ENCODE data around the gene KLHDC4. TPM values are rescaled to one million over a fixed set of nuclear protein-coding genes. Genes with fewer than 3 reads are reported as not detected.

The KLHDC4 gene
- polyA plus RNA-seq, 3 donors: 11.2 to 26.4 (median 12.6) TPM

- Histone ChIP-seq H3K27ac (ENCODE audit: low read depth in 1 of 2, low read length in 2 of 2) (no peak overlapping the region), H3K9ac (ENCODE audit: insufficient read depth, low read length, poor library complexity, severe bottlenecking) (no peak overlapping the region), H3K27me3 (ENCODE audit: control insufficient read depth in 2 of 2, insufficient read depth in 2 of 2, low read length in 2 of 2) (no peaks in the 10 kb centered on the region), H3K4me3 (replicated peaks in 1 of 3; ENCODE audit: low read depth in 2 of 3, low read length in 3 of 3) (no peak overlapping the region), H3K4me2 (replicated peaks; ENCODE audit: extremely low read depth, low read length, poor library complexity, severe bottlenecking) (no peak overlapping the region), H4K20me1 (ENCODE audit: insufficient read depth, low read length) (no peaks in the 10 kb centered on the region), H3K4me1 (ENCODE audit: control insufficient read depth in 1 of 2, insufficient read depth in 2 of 2, low read length in 2 of 2) (no peaks in the 10 kb centered on the region), H3K36me3 (replicated peaks in 1 of 2; ENCODE audit: control insufficient read depth in 1 of 2, insufficient read depth in 2 of 2, low read length in 2 of 2) (peaks cover 10 to 54% of the 10 kb centered on the region in 2 donors), H3K79me2 (ENCODE audit: insufficient read depth, low read length) (no peaks in the 10 kb centered on the region), H2AFZ (ENCODE audit: insufficient read depth, low read depth, low read length, poor library complexity, severe bottlenecking) (no peak overlapping the region), H3K9me3 (replicated peaks in 1 of 2; ENCODE audit: control insufficient read depth in 1 of 2, insufficient read depth in 1 of 2, low read length in 2 of 2) (no peaks in the 10 kb centered on the region)
- 6% methylated on average over 18 of the region's 19 CpGs for WGBS (ENCODE audit: insufficient coverage)
- peaks cover 34 to 68% of the 10 kb centered on the region in 2 donors for H3K36me3 Mint-ChIP-seq
- H3K4me1 Mint-ChIP-seq: peaks cover 8% of the 10 kb centered on the region
- DNase-seq: no peak
- peak overlapping the region in 1 of 7 donors; percentile 24 for H3K27ac Mint-ChIP-seq
- intact Hi-C loops (cut with micrococcal nuclease): no loop called here
- H3K4me3 Mint-ChIP-seq: no peak overlapping the region
- no peaks in the 10 kb centered on the region for H3K9me3 Mint-ChIP-seq
- H3K27me3 Mint-ChIP-seq (ENCODE audit: low read depth in 3 of 3): peaks cover 0 to 1% (median 0%) of the 10 kb centered on the region in 3 donors
- peak; percentile 35 for TF ChIP-seq CTCF (IDR thresholded peaks at IDR 0.05)
Observed at GRCh38 chr16:87702325-87702811, 63.4 kb downstream of the KLHDC4 start.

- no peak overlapping the region for H3K9ac ChIP-seq (ENCODE audit: insufficient read depth, low read length, poor library complexity, severe bottlenecking)
- intact Hi-C loops (cut with micrococcal nuclease): no loop called here
- TF ChIP-seq CTCF (IDR thresholded peaks at IDR 0.05): no peak
- H3K4me2 ChIP-seq (replicated peaks; ENCODE audit: extremely low read depth, low read length, poor library complexity, severe bottlenecking): no peak overlapping the region
- H3K27ac ChIP-seq (ENCODE audit: low read depth in 1 of 2, low read length in 2 of 2): no peak overlapping the region
- H4K20me1 ChIP-seq (ENCODE audit: insufficient read depth, low read length): no peaks in the 10 kb centered on the region
- H3K9me3 ChIP-seq (replicated peaks in 1 of 2; ENCODE audit: control insufficient read depth in 1 of 2, insufficient read depth in 1 of 2, low read length in 2 of 2): no peaks in the 10 kb centered on the region
- peaks cover 8% of the 10 kb centered on the region for H3K4me1 Mint-ChIP-seq
- H3K4me3 ChIP-seq (replicated peaks in 1 of 3; ENCODE audit: low read depth in 2 of 3, low read length in 3 of 3): no peak overlapping the region
- WGBS (ENCODE audit: insufficient coverage): 95% methylated on average over 21 of the region's 23 CpGs
- no peaks in the 10 kb centered on the region for H3K9me3 Mint-ChIP-seq
- no peaks in the 10 kb centered on the region for H3K27me3 ChIP-seq (ENCODE audit: control insufficient read depth in 2 of 2, insufficient read depth in 2 of 2, low read length in 2 of 2)
- H3K79me2 ChIP-seq (ENCODE audit: insufficient read depth, low read length): no peaks in the 10 kb centered on the region
- no peak for DNase-seq
- H3K27ac Mint-ChIP-seq: peak overlapping the region in 2 of 7 donors; percentile 20 to 33
- peaks cover 33 to 64% of the 10 kb centered on the region in 2 donors for H3K36me3 Mint-ChIP-seq
- H2AFZ ChIP-seq (ENCODE audit: insufficient read depth, low read depth, low read length, poor library complexity, severe bottlenecking): no peak overlapping the region
- H3K4me1 ChIP-seq (ENCODE audit: control insufficient read depth in 1 of 2, insufficient read depth in 2 of 2, low read length in 2 of 2): no peaks in the 10 kb centered on the region
- peaks cover 0 to 1% (median 0%) of the 10 kb centered on the region in 3 donors for H3K27me3 Mint-ChIP-seq (ENCODE audit: low read depth in 3 of 3)
- peaks cover 7 to 48% of the 10 kb centered on the region in 2 donors for H3K36me3 ChIP-seq (replicated peaks in 1 of 2; ENCODE audit: control insufficient read depth in 1 of 2, insufficient read depth in 2 of 2, low read length in 2 of 2)
- H3K4me3 Mint-ChIP-seq: no peak overlapping the region
Observed at GRCh38 chr16:87701505-87701921, 64.3 kb downstream of the KLHDC4 start.

Measured in CD14-positive monocyte (primary cell).